SK-N-MC (cell line): ENCODE data around the gene GSTA2.

Experiments
- EZH2 ChIP-seq: fragments of 200-600 bp; sonication (generic); IDR thresholded peaks from one replicate; pipeline ENCODE4 v1.6.1; 2017; ENCODE audit warnings: antibody characterized with exemption
- FOXP2 ChIP-seq: optimal IDR thresholded peaks from 2 replicates; pipeline ENCODE3; 2011; ENCODE audit warnings: mild to moderate bottlenecking, moderate library complexity; ENCODE audit not compliant: insufficient read depth; ENCODE audit errors: extremely low read length, control extremely low read depth
- POLR2AphosphoS5 ChIP-seq: IDR thresholded peaks from 2 replicates; pipeline ENCODE4 v1.6.1; 2012; ENCODE audit warnings: mild to moderate bottlenecking, low read depth, low read length, borderline replicate concordance

DNA sequence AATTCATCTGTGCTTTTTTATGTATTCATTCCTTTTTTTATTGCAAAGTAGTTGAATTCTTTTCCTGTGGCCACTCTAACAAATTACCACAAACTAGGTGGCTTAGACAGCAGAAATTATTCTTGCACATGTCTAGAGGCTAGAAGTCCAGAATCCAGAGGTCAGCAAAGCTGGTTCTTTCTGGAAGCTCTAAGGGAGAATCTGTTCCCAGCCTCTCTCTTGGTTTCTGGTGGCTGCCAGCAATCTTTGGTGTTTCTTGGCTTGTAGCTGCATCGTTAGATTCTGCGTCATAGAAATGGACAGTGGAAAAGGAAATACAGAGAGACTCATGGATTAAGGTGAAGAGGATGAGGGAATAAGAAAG lies 39.3 kb downstream of the GSTA2 start:
- TF ChIP-seq EZH2 (no peak), POLR2AphosphoS5 (no peak), FOXP2 (no peak)
